Right atrium auricular region (tissue), 2 donors: ENCODE measurements around the gene CATSPERZ. TPM values are rescaled to one million over a fixed set of nuclear protein-coding genes. Genes with fewer than 3 reads are reported as not detected.

Experiments
- DNase-seq: peaks from one replicate; pipeline ENCODE4 v3.0.0-alpha.2; 2019; ENCODE audit warnings: low spot score
- H3K27ac ChIP-seq, 2 donors: fragments of 200-600 bp; sonication (generic); 1 replicate in 1 of 2; 2 replicates in 1 of 2; pipeline ENCODE4 v1.5.1; 2016 to 2019
- H3K27me3 ChIP-seq, 2 donors: fragments of 200-600 bp; sonication (generic); one replicate each; pipeline versions ENCODE4 v1.5.1 to v1.6.0; 2017 to 2019
- H3K36me3 ChIP-seq: fragments of 200-600 bp; sonication (generic); one replicate; pipeline ENCODE4 v1.5.1; 2016
- H3K4me1 ChIP-seq, 2 donors: fragments of 200-600 bp; sonication (generic); one replicate each; pipeline versions ENCODE4 v1.5.1 to v1.6.0; 2017 to 2019
- H3K4me3 ChIP-seq, 2 donors: fragments of 200-600 bp; sonication (generic); 1 replicate in 1 of 2; 2 replicates in 1 of 2; pipeline ENCODE4 v1.5.1; 2017 to 2019; ENCODE audit warnings: mild to moderate bottlenecking in 1 of 2, moderate library complexity in 1 of 2
- H3K9me3 ChIP-seq, 2 donors: fragments of 200-600 bp; sonication (generic); one replicate each; pipeline ENCODE4 v1.5.1; 2019
- total RNA-seq, 2 donors: library from RNA; depleted of rRNA; stranded (reverse); fragments of >200 nt; gene quantifications; one replicate each; pipeline ENCODE4 v1.1.0, GENCODE V29; 2016
- TF ChIP-seq, protein P1 (sequence below), 2 donors: fragments of 200-600 bp; sonication (generic); IDR thresholded peaks; one replicate each; pipeline ENCODE4 v1.5.1; 2019; ENCODE audit warnings: antibody characterized with exemption in 2 of 2

CATSPERZ gene
- total RNA-seq, 2 donors from 2014 or later, result not detected

DNA sequence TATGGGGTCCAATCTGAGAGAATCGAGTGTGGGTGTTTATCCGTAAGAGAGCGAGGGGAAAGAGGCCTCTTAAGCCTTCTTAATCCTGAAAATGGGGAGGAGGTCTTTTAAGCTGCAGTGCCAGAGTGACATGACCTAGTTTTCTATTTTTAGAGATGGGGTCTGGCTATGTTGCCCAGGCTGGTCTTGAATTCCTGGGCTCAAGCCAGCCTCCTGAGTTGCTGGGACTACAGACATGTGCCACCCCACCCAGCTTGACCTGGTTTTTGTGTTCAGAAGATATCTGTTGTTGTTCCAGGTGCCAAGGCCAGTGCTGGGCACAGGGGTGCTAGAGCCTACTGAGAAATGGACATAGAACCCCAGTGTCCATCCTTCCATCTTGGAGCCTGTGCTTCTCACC, 17.1 kb upstream of the CATSPERZ start:
- DNase-seq, result no peak
- TF ChIP-seq, protein P1, sequence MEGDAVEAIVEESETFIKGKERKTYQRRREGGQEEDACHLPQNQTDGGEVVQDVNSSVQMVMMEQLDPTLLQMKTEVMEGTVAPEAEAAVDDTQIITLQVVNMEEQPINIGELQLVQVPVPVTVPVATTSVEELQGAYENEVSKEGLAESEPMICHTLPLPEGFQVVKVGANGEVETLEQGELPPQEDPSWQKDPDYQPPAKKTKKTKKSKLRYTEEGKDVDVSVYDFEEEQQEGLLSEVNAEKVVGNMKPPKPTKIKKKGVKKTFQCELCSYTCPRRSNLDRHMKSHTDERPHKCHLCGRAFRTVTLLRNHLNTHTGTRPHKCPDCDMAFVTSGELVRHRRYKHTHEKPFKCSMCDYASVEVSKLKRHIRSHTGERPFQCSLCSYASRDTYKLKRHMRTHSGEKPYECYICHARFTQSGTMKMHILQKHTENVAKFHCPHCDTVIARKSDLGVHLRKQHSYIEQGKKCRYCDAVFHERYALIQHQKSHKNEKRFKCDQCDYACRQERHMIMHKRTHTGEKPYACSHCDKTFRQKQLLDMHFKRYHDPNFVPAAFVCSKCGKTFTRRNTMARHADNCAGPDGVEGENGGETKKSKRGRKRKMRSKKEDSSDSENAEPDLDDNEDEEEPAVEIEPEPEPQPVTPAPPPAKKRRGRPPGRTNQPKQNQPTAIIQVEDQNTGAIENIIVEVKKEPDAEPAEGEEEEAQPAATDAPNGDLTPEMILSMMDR (IDR thresholded peaks at IDR 0.05), result no peak
- Histone ChIP-seq H3K4me1 (peaks cover 0 to 48% of the 10 kb centered on the region in 2 donors), H3K27ac (no peak overlapping the region), H3K9me3 (no peaks in the 10 kb centered on the region), H3K4me3 (no peak overlapping the region), H3K36me3 (peaks cover 12% of the 10 kb centered on the region), H3K27me3 (no peaks in the 10 kb centered on the region)

DNA sequence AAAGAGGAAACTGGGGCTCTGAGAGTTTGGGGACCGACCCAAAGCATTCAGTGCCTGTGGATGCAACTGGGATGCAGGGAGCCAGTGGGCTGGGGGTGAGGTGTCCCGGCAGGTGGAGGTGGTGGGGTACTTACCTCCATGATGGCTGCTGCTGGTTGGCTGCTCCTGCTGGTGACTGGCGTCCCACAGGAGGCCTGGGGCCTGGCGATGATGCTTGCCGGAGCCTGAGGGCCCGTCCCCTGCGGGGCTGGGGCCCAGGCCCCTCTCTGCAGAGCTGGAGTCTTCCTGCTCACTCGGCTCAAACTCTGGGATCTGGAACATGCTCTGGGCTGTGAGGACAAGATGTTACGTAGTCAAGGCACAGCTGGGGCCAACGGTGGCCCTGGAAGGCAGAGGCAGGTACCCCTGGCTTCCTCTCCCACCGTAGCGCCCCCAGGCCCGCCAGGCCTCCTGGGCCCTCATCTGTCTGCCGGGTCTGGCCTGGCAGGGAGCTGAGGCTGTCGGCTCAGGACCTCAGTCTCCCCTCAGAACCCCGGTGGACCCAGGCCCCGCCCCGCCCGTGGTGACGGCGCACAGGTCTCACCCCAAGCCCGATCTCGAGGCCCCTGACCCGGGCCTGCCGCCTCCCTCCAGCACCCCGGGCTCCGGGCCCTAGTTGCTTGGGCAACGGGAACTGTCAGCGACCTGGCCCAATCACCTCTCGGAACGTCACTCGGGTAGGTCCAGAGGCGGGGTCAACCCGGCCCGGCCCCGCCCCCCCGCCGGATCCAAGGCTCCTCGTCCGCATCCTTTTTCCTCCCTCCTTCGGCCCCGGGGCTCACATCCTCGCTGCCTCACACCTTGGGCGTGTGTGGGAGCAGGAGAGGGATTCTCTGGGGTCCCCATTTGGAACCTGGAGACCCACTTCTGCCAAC, 15.9 kb upstream of the CATSPERZ start, which contains the start of gene BAD:
Gene BAD, minus strand, starts transcription at position 618 of the 914 bp plus-strand sequence. Its CDS starts 297 bp downstream, at position 321.
- Histone ChIP-seq H3K9me3 (no peaks in the 10 kb centered on the region), H3K27ac (peak within 1 kb of the TSS; percentile 90 to 96), H3K36me3 (peaks cover 6% of the 10 kb centered on the region), H3K4me1 (peaks cover 0 to 48% of the 10 kb centered on the region in 2 donors), H3K4me3 (peak within 1 kb of the TSS; percentile 67 to 68), H3K27me3 (no peaks in the 10 kb centered on the region)
- TF ChIP-seq, protein P1 (IDR thresholded peaks at IDR 0.05), result no peak
- peak; percentile 97 for DNase-seq

DNA sequence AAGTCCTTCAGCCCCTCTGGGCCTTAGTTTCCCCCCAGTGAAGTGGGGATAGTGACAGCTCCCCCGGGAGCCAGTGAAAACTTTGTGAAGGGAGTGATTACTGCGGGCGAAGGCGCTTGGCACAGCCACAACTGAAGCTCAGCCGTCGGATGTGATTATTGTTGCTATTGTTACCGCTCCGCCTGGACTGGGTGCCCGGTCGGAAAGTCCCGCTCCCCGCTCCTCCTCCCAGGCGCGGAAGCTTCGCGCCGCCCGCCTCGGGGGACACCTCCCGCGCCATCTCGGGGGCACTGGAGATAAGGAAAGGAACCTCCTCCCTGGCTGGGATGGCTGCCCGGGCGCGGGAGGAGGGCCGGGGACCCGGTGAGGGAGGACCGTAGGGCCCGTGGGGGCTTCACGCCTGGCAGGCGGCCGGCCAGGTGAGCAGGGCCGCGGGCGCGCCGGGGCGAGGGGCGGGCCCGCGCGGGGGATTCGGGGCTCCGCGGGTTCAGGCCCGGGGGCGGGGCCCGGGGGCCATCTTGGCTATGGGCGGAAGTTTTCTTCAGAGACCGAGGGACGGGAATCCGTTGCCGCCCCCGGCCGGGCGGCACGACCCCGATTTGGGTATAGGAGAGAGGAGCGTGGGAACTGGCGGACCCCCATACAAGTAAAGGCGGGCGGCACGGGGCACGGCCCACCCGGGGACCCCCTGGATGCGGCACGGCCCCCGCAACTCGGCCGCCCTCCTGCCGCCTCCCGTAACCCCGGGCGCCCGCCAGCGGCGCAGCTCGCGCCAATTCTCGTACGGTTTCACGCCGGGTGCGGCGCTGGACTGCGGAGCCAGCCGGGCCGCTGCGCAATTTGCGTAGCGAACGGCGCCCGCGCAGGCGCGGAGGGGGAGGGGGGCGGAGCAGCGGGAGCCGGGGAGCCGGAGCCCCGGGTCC, 14.9 kb upstream of the CATSPERZ start, which contains the start of gene GPR137:
Gene GPR137, plus strand, starts transcription at position 887 of the 923 bp plus-strand sequence. CDS start 677 bp downstream, outside the sequence.
- H3K27ac ChIP-seq, result peak within 1 kb of the TSS; percentile 90 to 96
- no peaks in the 10 kb centered on the region for H3K27me3 ChIP-seq
- H3K9me3 ChIP-seq, result no peaks in the 10 kb centered on the region
- DNase-seq, result peak; percentile 83
- TF ChIP-seq, protein P1 (IDR thresholded peaks at IDR 0.05), result no peak
- H3K4me1 ChIP-seq, result peaks cover 0 to 48% of the 10 kb centered on the region in 2 donors
- H3K36me3 ChIP-seq, result peaks cover 6% of the 10 kb centered on the region
- peak within 1 kb of the TSS; percentile 67 to 68 for H3K4me3 ChIP-seq

DNA sequence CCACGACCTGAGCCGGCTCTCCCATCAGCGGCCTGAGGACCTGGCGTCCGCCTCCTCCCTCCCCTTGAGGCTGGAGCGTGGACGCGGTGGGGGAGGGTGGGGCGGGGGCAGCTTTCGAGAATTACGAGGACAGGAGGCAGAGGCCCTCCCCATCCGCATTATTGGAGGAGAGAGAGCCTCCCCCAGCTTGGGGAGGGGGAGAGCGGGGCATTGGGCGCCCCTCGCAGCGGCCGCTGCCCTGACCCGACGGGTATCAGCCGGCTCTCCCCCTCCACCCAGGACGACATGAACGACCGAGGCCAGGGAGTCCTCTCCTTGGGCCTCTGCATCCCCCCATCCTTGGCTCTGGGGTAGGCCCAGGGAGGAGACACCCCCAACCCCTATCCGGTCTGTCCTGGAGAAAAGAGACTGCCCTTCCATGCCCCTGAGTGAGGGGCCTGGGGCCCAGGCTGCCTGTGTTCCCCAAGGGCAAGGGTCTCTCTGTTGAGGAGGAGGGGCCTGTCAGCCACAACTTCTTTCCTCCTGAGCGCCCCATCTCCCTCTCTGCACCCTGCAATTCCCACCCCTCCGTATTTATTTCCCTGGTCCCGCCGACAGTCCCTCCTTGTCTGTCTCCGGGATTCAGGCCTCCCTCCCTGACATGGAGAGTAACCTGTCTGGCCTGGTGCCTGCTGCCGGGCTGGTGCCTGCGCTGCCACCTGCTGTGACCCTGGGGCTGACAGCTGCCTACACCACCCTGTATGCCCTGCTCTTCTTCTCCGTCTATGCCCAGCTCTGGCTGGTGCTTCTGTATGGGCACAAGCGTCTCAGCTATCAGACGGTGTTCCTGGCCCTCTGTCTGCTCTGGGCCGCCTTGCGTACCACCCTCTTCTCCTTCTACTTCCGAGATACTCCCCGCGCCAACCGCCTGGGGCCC, 14.0 kb upstream of the CATSPERZ start:
- H3K27ac ChIP-seq, result peak overlapping the region; percentile 90 to 96
- peaks cover 6% of the 10 kb centered on the region for H3K36me3 ChIP-seq
- TF ChIP-seq, protein P1 (IDR thresholded peaks at IDR 0.05), result no peak
- peaks cover 0 to 42% of the 10 kb centered on the region in 2 donors for H3K4me1 ChIP-seq
- DNase-seq, result no peak
- H3K27me3 ChIP-seq, result peaks cover 0 to 5% of the 10 kb centered on the region in 2 donors
- H3K9me3 ChIP-seq, result no peaks in the 10 kb centered on the region
- peak overlapping the region; percentile 67 to 68 for H3K4me3 ChIP-seq

DNA sequence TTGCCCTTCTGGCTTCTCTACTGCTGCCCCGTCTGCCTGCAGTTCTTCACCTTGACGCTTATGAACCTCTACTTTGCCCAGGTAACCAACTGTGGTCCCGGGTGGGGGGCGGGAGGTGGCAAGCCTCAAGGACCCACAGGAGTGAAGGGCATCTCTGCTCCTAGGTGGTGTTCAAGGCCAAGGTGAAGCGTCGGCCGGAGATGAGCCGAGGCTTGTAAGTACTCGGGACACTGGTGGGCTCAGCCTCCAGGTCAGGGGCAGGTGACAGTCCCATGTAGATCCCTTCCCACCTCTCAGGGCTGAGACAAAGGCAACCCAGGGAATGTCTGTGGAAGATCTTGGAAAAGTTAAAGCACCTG, 13.4 kb upstream of the CATSPERZ start:
- Histone ChIP-seq H3K4me3 (no peak overlapping the region), H3K36me3 (peaks cover 3% of the 10 kb centered on the region), H3K4me1 (peaks cover 0 to 43% of the 10 kb centered on the region in 2 donors), H3K27ac (no peak overlapping the region), H3K9me3 (no peaks in the 10 kb centered on the region), H3K27me3 (peaks cover 4 to 6% of the 10 kb centered on the region in 2 donors)
- TF ChIP-seq, protein P1 (IDR thresholded peaks at IDR 0.05), result no peak
- no peak for DNase-seq
